Esophagus squamous epithelium (tissue), 5 donors: ENCODE data around the gene CTCF. TPM values are rescaled to one million over a fixed set of nuclear protein-coding genes. Genes with fewer than 3 reads are reported as not detected.

Experiments
- DNase-seq: peaks from one replicate; lab custom pipeline; 2025; lab: John Stamatoyannopoulos, UW
- H3K27ac ChIP-seq, 4 donors: fragments of 200-600 bp; sonication (generic); one replicate each; pipeline ENCODE4 v1.5.1; 2016 to 2019; ENCODE audit warnings: mild to moderate bottlenecking in 1 of 4
- H3K27me3 ChIP-seq, 4 donors: fragments of 200-600 bp; sonication (generic); 1 replicate in 3 of 4; 2 replicates in 1 of 4; pipeline versions ENCODE4 v1.5.1 to v1.6.0; 2017 to 2021; ENCODE audit warnings: antibody characterized with exemption in 1 of 4
- H3K36me3 ChIP-seq, 3 donors: fragments of 200-600 bp; sonication (generic); one replicate each; pipeline ENCODE4 v1.5.1; 2016 to 2019
- H3K4me1 ChIP-seq, 3 donors: fragments of 200-600 bp; sonication (generic); one replicate each; pipeline ENCODE4 v1.5.1; 2017 to 2019
- H3K4me3 ChIP-seq, 4 donors: fragments of 200-600 bp; sonication (generic); 1 replicate in 3 of 4; 2 replicates in 1 of 4; pipeline ENCODE4 v1.5.1; 2016 to 2019; ENCODE audit warnings: mild to moderate bottlenecking in 2 of 4, moderate library complexity in 1 of 4
- H3K9me3 ChIP-seq, 3 donors: fragments of 200-600 bp; sonication (generic); one replicate each; pipeline ENCODE4 v1.5.1; 2016 to 2019
- POLR2A ChIP-seq, 4 donors: fragments of 450-650 bp; IDR thresholded peaks; one replicate each; pipeline ENCODE4 v1.6.1; 2017; ENCODE audit warnings: antibody characterized with exemption in 4 of 4, mild to moderate bottlenecking in 4 of 4, moderate library complexity in 3 of 4
- WGBS, 2 donors: methylation state at CpG; one replicate each; pipeline ENCODE4 v1.1.5; 2018; 5-methylcytosine and 5-hydroxymethylcytosine counted together
- intact Hi-C: fragments of 100-400 bp; cut with DNase I; formaldehyde crosslinking; loops from one replicate; pipeline ENCODE4 v1.15.0; 2022
- total RNA-seq, 4 donors: library from RNA; depleted of rRNA; stranded (reverse); fragments of >200 nt; gene quantifications; one replicate each; pipeline ENCODE4 v1.1.0, GENCODE V29; 2016
- TF ChIP-seq, protein P1 (sequence below), 6 experiments: fragments of 450-650 bp in 4 of 6; fragments of 200-600 bp in 2 of 6; sonication (generic) in 2 of 6; IDR thresholded peaks; one replicate each; pipeline ENCODE4 v1.5.1; 2016 to 2019; ENCODE audit warnings: antibody characterized with exemption in 6 of 6, mild to moderate bottlenecking in 4 of 6, moderate library complexity in 4 of 6
- donor health status: DM: yes; HTN: yes; CAD: no.

Gene CTCF
- total RNA-seq, 4 donors from 2014 or later: 29.9 to 35.5 (median 33.5) TPM

DNA sequence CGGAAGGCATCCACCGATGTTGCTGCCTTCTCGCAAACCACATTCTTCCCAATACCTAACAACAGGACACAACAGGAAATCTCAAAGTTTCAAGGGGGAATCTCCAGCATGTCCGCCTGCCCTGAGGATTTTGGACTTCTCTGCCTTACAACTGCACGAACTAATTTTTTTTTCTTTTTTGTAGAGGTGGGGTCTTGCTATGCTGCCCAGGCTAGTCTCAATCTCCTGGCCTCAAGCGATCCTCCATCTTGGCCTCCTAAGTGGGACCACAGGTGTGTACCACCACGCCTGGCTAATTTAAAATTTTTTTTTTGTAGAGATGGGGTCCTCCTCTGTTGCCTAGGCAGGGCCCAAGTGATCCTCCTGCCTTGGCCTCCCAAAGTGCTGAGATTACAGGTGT is 113.7 kb downstream of the CTCF start:
- Histone ChIP-seq H3K27me3 (no peaks in the 10 kb centered on the region), H3K4me1 (peaks cover 30 to 71% (median 44%) of the 10 kb centered on the region in 3 donors), H3K9me3 (no peaks in the 10 kb centered on the region), H3K4me3 (no peak overlapping the region), H3K36me3 (peaks cover 0 to 31% (median 0%) of the 10 kb centered on the region in 3 donors), H3K27ac (peak overlapping the region in 3 of 4 donors; percentile 71 to 86 (median 73))
- TF ChIP-seq, protein P1, sequence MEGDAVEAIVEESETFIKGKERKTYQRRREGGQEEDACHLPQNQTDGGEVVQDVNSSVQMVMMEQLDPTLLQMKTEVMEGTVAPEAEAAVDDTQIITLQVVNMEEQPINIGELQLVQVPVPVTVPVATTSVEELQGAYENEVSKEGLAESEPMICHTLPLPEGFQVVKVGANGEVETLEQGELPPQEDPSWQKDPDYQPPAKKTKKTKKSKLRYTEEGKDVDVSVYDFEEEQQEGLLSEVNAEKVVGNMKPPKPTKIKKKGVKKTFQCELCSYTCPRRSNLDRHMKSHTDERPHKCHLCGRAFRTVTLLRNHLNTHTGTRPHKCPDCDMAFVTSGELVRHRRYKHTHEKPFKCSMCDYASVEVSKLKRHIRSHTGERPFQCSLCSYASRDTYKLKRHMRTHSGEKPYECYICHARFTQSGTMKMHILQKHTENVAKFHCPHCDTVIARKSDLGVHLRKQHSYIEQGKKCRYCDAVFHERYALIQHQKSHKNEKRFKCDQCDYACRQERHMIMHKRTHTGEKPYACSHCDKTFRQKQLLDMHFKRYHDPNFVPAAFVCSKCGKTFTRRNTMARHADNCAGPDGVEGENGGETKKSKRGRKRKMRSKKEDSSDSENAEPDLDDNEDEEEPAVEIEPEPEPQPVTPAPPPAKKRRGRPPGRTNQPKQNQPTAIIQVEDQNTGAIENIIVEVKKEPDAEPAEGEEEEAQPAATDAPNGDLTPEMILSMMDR (IDR thresholded peaks at IDR 0.05): no peak
- no peak for TF ChIP-seq POLR2A (IDR thresholded peaks at IDR 0.05)
- DNase-seq: no peak
- intact Hi-C loops: loop anchor here (10.0 kb wide), 1 partner anchor 139 kb away; no protein-coding TSS in a partner anchor
- 91 to 92% methylated on average over 6 to 7 of the region's 7 CpGs for WGBS, 2 donors

DNA sequence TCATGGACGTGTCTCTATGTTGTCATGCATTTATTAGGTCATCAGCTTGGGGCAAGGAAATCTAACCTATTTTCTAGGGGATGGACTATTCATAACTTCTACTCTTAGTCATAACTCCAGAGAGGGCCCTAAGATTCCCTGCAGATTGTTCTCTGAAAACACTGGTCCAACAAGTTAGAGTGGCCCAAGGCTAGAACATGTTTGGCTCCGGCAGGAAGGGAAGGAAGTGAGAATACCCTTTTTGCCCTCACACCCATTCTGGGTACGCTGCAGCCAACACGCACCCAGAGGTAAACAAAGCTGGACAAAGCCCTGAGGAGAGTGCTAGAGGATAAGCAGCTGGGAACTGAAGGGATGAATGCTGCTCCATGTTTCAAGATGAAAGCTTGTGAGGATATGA is 114.2 kb downstream of the CTCF start:
- intact Hi-C loops: loop anchor here (10.0 kb wide), 1 partner anchor 138 kb away; no protein-coding TSS in a partner anchor
- H3K27ac ChIP-seq: peak overlapping the region; percentile 39 to 86 (median 72)

DNA sequence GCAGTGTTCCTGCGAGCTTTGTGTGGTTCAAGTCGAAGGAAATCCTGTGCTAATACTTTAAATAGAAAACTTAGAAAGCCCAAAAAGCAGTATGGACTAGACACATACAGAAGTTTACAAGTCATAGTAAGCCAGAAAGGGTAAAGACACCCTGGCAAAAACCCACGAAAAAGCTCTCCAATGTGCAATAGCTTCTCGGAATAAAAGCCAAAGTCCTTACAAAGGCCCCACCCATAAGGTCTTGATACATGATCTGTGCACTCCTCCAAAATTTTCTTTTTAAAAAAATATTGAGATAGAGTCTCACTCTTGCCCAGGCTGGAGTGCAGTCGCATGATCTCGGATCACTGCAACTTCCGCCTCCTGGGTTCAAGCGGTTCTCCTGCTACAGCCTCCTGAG is 114.6 kb downstream of the CTCF start:
- peaks cover 30 to 68% (median 44%) of the 10 kb centered on the region in 3 donors for H3K4me1 ChIP-seq
- H3K27me3 ChIP-seq: no peaks in the 10 kb centered on the region
- H3K27ac ChIP-seq: peak overlapping the region; percentile 39 to 86 (median 72)
- intact Hi-C loops: loop anchor here (10.0 kb wide), 1 partner anchor 138 kb away; no protein-coding TSS in a partner anchor
- no peaks in the 10 kb centered on the region for H3K9me3 ChIP-seq
- 48 to 64% methylated on average over 8 of the region's 8 CpGs for WGBS, 2 donors
- no peak overlapping the region for H3K4me3 ChIP-seq
- peaks cover 0 to 40% (median 0%) of the 10 kb centered on the region in 3 donors for H3K36me3 ChIP-seq
- TF ChIP-seq, protein P1 (IDR thresholded peaks at IDR 0.05): no peak
- TF ChIP-seq POLR2A (IDR thresholded peaks at IDR 0.05): no peak
- DNase-seq: no peak

More for the DNA sequence above, 114.2 kb downstream of the CTCF start:
- Histone ChIP-seq H3K4me1 (peaks cover 30 to 71% (median 44%) of the 10 kb centered on the region in 3 donors), H3K4me3 (no peak overlapping the region), H3K27me3 (no peaks in the 10 kb centered on the region), H3K9me3 (no peaks in the 10 kb centered on the region), H3K36me3 (peaks cover 0 to 36% (median 0%) of the 10 kb centered on the region in 3 donors)
- WGBS, 2 donors: 22 to 48% methylated on average over 3 to 4 of the region's 4 CpGs
- TF ChIP-seq, protein P1 (IDR thresholded peaks at IDR 0.05): no peak
- no peak for TF ChIP-seq POLR2A (IDR thresholded peaks at IDR 0.05)
- DNase-seq: no peak

DNA sequence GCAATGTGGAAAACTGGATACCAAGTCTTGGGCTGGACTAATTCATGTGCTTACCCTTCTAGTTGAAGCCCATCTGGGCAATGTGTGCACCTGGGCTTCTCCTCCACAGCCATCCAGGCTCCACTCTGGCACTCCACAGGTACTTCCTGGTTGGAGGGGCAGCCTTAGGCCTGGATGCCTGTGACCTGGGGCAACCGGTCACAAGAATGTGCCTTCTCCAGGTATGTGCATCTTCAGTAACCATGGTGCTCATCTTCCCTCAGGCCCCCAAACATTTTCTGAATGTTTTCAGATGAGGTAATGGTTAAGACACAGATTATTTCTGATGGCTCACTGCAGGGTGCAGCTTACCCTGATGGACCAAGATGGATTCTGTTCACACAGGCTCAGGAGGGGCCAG is 115.4 kb downstream of the CTCF start:
- WGBS, 2 donors: no CpG with 5 or more reads among the region's 1 CpG
- intact Hi-C loops: loop anchor here (10.0 kb wide), 1 partner anchor 137 kb away; no protein-coding TSS in a partner anchor
- Histone ChIP-seq H3K4me1 (peaks cover 30 to 60% (median 44%) of the 10 kb centered on the region in 3 donors), H3K27ac (peak overlapping the region in 3 of 4 donors; percentile 39 to 86 (median 71)), H3K4me3 (no peak overlapping the region), H3K9me3 (no peaks in the 10 kb centered on the region), H3K27me3 (no peaks in the 10 kb centered on the region), H3K36me3 (peaks cover 0 to 46% (median 0%) of the 10 kb centered on the region in 3 donors)
- no peak for DNase-seq
- no peak for TF ChIP-seq POLR2A (IDR thresholded peaks at IDR 0.05)

- H3K4me1 ChIP-seq: peaks cover 23 to 57% (median 37%) of the 10 kb centered on the region in 3 donors
- intact Hi-C loops: loop anchor here (10.0 kb wide), 1 partner anchor 136 kb away; no protein-coding TSS in a partner anchor
- 75 to 85% methylated on average over 12 of the region's 12 CpGs for WGBS, 2 donors
- TF ChIP-seq, protein P1 (IDR thresholded peaks at IDR 0.05): no peak
- no peak for TF ChIP-seq POLR2A (IDR thresholded peaks at IDR 0.05)
- no peaks in the 10 kb centered on the region for H3K9me3 ChIP-seq
- H3K27ac ChIP-seq: peak overlapping the region in 1 of 4 donors; percentile 25
- H3K36me3 ChIP-seq: peaks cover 0 to 54% (median 0%) of the 10 kb centered on the region in 3 donors
- no peak for DNase-seq
- H3K4me3 ChIP-seq: no peak overlapping the region
- H3K27me3 ChIP-seq: no peaks in the 10 kb centered on the region
Measured at GRCh38 chr16:67678354-67679023, 116.2 kb downstream of the CTCF start.
